Lower leg skin (tissue), 3 donors: Measurements from ENCODE around the gene FKBP5.
"Not testable (repeated sequence)": the region's sequence is repeated elsewhere in the genome, so short reads cannot be mapped to it uniquely, and the experiment has no call there.

Experiments used
- POLR2A ChIP-seq, 2 donors: fragments of 450-650 bp; IDR thresholded peaks; one replicate each; pipeline ENCODE4 v1.6.1; 2016 to 2017; ENCODE audit warnings: antibody characterized with exemption in 2 of 2, mild to moderate bottlenecking in 1 of 2, moderate library complexity in 1 of 2
- TF ChIP-seq, protein P1 (sequence below), 3 donors: fragments of 450-650 bp; IDR thresholded peaks; one replicate each; pipeline ENCODE4 v1.5.1; 2016; ENCODE audit warnings: antibody characterized with exemption in 3 of 3, mild to moderate bottlenecking in 3 of 3, moderate library complexity in 2 of 3

GRCh38 chr6:35670453-35670852 is 18.3 kb downstream of the FKBP5 start:
- TF ChIP-seq, protein P1, sequence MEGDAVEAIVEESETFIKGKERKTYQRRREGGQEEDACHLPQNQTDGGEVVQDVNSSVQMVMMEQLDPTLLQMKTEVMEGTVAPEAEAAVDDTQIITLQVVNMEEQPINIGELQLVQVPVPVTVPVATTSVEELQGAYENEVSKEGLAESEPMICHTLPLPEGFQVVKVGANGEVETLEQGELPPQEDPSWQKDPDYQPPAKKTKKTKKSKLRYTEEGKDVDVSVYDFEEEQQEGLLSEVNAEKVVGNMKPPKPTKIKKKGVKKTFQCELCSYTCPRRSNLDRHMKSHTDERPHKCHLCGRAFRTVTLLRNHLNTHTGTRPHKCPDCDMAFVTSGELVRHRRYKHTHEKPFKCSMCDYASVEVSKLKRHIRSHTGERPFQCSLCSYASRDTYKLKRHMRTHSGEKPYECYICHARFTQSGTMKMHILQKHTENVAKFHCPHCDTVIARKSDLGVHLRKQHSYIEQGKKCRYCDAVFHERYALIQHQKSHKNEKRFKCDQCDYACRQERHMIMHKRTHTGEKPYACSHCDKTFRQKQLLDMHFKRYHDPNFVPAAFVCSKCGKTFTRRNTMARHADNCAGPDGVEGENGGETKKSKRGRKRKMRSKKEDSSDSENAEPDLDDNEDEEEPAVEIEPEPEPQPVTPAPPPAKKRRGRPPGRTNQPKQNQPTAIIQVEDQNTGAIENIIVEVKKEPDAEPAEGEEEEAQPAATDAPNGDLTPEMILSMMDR (IDR thresholded peaks at IDR 0.05) = not testable (repeated sequence)
- TF ChIP-seq POLR2A (IDR thresholded peaks at IDR 0.05) = not testable (repeated sequence)
